GM18517 (cell line): ENCODE results near the gene ADAP1.
"Not testable (repeated sequence)": the region's sequence is repeated elsewhere in the genome, so short reads cannot be mapped to it uniquely, and the experiment has no call there.

Source experiments
- ATAC-seq: cut with Tn5 transposase; IDR thresholded peaks from one replicate; pipeline ENCODE4 v1.9.1; 2021; ENCODE audit warnings: mild to moderate bottlenecking, moderate library complexity; ENCODE audit not compliant: unreplicated experiment

Gene ADAP1

GRCh38 chr7:954330-955238, at the start of gene ADAP1:
Gene ADAP1, minus strand, starts transcription at chr7:954680. Its CDS starts 203 bp downstream, at chr7:954477.
- no peak for ATAC-seq

GRCh38 chr7:1002445-1002844, 48.0 kb upstream of the ADAP1 start:
- ATAC-seq, result not testable (repeated sequence)

DNA sequence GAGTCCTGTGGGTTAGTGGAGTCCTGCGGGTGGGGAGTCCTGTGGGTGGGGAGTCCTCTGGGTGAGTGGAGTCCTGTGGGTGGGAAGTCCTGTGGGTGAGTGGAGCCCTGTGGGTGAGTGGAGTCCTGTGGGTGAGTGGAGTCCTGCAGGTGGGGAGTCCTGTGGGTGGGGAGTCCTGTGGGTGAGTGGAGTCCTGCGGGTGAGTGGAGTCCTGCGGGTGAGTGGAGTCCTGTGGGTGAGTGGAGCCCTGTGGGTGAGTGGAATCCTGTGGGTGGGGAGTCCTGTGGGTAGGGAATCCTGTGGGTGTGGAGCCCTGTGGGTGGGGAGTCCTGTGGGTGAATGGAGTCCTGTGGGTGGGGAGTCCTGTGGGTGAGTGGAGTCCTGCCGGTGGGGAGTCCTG, 47.5 kb upstream of the ADAP1 start:
- not testable (repeated sequence) for ATAC-seq

DNA sequence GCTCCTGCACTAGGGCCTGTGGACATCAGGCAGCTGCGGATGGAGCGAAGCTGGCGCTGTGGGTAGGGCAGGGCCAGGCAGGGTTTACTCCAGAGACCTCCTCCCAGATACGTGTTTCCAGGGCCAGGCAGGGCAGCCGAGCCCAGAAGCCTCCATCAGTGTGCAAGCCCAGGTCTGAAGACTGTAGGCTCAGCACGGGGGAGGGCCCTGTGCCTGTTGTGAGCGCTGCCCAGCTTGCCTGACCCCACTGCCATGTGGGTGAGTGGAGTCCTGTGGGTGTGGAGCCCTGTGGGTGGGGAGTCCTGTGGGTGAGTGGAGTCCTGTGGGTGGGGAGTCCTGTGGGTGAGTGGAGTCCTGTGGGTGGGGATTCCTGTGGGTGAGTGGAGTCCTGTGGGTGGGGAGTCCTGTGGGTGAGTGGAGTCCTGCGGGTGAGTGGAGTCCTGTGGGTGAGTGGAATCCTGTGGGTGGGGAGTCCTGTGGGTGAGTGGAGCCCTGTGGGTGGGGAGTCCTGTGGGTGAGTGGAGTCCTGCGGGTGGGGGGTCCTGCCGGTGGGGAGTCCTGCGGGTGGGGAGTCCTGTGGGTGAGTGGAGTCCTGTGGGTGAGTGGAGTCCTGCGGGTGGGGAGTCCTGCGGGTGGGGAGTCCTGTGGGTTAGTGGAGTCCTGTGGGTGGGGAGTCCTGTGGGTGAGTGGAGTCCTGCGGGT, 46.7 kb upstream of the ADAP1 start:
- not testable (repeated sequence) for ATAC-seq

- peak; percentile 42 for ATAC-seq
These were observed 45.8 kb upstream of the ADAP1 start for GRCh38 chr7:999941-1000935.

- ATAC-seq, result peak; percentile 6
These were observed 44.8 kb upstream of the ADAP1 start for GRCh38 chr7:999149-999879.

- ATAC-seq, result no peak
These were observed 43.2 kb upstream of the ADAP1 start for GRCh38 chr7:997404-998395.

DNA sequence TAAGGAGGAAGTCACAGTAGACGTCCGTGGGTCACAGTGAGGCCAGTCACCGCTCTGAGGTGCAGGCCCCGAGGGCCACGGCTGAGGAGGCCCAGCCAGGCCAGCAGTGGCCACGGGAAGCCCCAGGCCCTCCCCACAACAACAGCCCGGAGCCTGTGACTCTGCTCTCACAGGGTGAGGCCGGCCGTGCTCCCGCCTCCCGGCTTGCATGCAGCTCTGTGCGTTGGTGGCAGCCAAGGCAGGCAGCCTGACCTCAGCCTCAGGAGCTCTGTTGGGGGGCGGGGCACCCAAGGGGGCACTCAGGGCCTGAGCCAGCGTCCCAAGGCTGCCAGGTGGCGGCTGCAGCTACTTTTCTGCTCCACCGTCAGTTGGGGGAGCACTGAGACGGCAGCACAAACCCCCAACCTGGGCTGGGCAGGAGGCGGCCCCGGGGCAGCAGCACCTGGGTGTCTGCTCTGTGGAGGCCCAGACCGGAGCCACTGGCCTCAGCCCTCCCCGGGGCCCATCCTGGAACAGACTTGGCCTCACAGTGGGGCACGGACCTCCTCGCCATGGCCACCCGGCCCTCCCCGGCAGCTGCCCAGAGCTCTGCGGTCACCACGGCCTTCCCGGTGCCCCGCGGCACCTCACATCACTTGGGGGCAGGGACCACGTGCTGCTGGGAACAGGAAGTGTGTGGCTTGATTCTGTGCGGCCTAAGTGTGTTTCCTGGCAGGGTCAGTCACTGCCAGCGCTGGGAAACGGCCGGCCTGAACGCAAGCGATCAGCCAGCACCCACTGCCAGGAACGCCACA, 41.8 kb upstream of the ADAP1 start:
- no peak for ATAC-seq

- ATAC-seq, result no peak
These were observed 41.1 kb upstream of the ADAP1 start for GRCh38 chr7:995571-995970.

DNA sequence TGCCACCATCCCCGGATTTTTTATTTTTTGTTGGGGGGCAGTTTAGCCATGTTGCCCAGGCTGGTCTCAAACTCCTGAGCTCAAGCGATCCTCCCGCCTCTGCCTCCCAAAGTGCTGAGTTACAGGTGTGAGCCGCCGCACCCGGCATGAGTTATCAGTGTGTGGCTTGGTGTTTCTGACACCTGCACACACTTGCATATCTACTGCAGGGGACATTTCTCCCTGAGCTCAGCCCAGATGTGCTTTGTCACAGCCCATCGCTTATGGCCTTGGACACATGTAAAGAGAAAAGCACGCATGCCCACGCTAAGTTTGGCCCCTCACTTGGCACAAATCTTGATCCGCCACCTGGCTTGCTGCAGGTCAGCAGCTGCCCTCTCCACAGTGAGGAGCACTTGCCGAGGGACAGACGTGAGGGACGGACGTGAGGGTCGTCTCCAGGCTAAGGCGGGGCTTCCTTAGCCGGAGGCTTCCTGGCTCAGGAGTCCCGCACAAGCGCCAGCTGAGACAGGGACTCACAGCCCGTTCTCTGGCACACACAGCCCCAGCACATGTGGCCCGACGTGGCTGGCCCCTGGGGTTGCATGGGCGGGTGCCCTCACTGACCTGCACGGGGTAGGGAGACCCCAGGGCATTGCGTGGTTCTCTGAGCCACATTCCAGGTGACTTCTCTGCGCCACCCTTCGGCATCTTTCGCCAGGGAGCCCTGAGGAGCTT, 40.3 kb upstream of the ADAP1 start:
- ATAC-seq, result no peak

- ATAC-seq, result peak; percentile 74
These were observed 38.5 kb upstream of the ADAP1 start for GRCh38 chr7:992709-993607.

DNA sequence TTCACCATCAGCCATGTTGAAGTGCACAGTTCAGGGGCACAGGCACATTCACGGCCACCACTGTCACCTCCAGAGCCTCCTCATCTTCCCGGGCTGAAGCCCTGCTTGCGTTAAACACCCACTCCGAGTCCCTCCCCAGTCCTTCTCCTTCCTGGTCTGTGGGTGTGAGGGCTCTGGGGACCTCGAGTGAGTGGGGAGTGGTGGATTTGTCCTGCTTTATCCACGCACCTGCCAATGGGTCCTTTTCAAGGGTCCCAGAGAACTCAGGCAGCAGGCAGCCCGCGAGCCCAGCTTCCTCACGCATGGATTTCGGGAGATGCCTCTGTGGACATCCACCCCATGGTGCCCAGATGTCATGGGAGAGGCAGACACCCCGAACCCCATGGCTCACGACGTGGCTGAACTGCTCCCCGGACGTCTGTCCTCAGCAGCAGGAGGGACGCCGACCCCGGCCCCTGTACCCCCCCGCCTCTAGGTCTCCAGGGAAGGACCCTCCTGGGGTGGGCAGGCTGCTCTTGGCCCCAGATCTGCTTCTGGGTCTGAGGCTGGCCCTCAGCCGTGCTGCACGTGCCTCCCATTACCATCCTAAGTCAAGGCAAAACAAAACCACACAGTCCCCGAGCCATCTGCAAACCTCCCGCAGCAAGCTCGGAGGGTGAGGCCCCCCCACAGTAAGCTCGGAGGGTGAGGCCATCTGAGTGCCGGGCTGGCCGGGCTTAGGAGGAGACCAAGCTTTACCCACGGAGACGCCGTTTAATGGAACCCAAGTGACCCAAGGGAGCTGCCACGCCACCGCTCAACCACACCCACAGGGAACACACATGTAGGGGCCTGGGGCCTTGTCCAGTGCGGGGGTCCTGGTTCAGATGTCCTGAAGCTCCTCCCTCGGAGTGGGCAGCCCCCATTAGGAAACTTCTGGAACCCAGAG, 37.5 kb upstream of the ADAP1 start:
- ATAC-seq, result no peak

- no peak for ATAC-seq
These were observed 36.7 kb upstream of the ADAP1 start for GRCh38 chr7:990933-991728.

- no peak for ATAC-seq
These were observed 36.0 kb upstream of the ADAP1 start for GRCh38 chr7:990352-990932.
